GM10847 (cell line): ENCODE measurements around the gene MED25.

Experiments
- POLR2A ChIP-seq: IDR thresholded peaks from 2 replicates; pipeline ENCODE4 v1.6.1; 2011; ENCODE audit not compliant: insufficient read length; ENCODE audit errors: extremely low read depth

The MED25 gene

DNA sequence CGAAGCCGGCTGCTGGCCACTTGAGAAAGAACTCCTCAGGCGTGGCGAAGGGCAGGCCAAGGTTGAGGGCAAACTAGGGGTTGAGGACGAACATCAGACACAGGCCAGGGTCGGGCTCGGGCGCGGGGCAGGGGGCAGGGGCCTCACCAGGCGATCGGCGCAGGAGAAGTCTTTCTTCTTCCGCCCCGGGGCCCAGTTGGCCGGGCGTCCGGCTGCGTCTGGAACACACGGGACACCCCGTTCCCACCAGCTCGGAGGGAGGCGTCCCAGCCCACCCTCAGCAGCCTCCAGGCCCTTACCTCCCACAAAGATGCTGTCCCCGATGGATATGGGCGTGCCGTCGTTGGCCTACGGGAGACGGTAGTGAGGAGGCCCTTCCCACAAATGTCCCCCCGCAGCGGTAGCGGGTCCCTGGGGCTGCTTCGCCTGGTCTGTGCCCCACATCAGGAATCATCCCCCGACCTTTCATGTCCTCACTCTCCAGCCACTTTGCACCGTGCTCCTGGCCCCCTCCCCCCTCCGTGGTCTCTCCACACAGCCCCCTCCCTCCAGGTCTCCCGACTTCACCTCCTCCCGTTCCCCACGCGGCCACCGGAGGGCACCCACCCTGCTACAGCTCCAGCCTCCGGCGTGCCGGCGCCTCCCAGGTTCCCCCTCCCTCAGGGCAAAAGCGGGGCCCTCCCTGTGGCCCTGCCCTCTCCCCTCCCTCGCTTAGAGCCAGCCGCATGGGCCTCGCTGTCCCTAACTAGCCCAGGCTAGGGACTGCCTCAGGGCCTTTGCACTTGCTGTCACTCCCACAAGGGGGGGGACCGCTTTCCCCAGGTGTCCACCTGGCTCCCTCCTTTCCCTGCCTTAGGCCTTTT is 44.5 kb downstream of the MED25 start:
- TF ChIP-seq POLR2A = no peak

DNA sequence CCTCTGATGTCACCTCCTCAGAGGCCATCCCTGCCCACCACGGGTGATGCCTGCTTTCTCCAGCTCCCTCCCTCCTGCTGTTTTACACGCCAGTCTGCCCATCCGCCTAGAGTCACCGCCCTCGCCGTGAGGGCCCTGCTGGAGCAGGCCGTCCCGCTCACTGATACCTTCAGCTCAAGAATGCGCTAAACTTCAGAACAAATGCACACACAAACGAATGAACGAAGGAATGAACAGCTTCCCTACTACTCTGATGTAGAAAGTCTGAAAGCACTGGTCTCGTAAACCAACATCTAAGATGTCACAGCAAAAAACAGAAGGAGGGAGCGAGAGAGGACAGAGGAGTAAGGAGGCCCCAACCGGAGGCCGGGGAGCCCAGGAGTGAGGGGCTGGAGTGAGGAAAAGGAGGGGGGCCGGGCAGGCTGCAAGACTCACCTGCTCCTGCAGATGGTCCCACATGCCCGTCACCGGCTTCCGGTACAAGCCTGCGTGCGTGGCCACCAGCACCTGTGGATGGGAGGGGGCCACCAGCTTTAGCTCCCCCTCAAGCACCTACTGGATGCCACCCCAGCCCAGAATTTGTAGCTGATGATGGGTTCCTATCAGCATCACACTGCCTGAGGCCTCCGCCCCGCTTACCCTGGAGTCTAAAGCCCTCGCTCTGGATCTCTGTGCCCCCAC is 45.3 kb downstream of the MED25 start:
- TF ChIP-seq POLR2A = no peak

DNA sequence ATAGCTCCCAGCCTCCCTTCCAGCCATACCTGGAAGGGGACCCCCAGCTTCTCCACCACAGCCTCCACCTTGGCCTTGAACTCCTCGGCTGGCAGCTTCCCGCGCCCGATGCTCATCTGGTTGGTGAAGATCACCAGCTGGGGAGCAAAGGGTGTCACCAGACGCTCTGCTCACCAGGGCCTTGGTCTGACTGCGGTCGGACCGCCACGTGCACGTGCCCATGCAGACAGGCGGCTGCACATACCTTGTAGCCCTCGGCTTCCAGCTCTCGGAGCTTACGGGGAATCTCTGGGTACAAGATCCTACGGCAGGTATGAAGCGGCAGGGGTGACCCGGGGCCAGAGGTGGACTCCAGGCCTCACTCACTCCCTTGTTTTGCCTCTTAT is 45.8 kb downstream of the MED25 start:
- TF ChIP-seq POLR2A = no peak

DNA sequence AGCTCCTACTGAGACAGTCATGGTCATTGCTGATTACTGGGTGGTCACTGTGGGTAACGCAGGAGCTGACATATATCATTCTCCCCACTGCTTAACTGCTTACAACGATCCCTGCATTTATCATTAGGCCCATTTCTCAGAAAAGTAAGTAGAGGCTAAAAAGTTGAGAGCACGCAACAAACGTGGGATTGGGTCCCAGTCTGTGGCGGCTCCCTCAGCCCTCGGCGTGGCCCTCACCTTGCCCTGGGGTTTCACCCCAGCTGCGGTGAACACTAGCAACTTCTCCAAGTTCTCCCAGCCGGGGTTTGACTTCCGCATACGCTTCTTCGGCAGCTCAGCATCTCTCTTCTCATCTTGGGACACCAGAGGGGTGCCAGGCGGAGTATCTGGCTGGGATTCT is 46.8 kb downstream of the MED25 start:
- TF ChIP-seq POLR2A = no peak

DNA sequence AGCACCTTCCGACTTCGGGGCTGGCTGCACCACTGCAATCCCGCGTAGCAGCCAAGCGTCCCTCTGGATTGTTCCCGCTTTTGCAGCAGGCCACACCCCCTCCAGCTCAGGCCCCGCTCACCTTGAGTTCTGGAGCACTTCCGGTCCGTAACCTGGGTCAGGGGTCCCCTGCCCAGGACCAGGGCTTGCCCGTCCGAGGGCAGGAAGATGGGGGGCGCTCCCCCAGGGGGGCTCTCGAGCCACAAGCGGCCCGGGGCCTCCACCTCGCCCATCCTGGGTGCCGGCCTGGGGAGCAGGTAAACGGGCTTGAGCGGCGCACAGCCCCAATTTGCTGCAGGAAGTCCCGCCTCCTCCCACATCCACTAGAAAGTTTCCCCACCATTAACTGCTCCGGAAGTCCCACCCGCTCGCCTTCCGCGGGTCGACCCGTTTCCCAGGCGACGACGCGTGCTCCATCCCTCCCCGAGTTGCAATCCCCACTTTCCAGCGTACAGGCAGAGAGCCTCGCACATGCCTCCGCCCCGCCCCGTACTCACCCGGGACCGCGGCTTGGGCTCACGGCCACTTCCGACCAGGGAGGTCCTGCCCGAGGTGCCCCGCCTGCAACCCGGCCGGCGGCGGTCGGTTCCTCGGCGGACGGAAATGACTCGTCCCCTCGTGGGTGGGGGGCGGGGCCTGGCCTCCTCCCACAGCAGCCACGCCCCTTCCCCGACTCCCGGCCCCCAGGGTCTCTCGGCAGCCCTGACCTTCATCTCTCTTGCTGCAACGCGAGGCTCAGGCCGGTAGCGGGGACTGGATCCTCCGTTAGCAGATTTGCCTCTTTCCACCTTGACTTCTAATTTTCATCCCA is 49.1 kb downstream of the MED25 start, which contains the start of gene PNKP:
PNKP (minus strand) TSS at position 644 of the 850 bp plus-strand sequence; CDS start at position 272, 372 bp downstream.
- peak; percentile 88 for TF ChIP-seq POLR2A

DNA sequence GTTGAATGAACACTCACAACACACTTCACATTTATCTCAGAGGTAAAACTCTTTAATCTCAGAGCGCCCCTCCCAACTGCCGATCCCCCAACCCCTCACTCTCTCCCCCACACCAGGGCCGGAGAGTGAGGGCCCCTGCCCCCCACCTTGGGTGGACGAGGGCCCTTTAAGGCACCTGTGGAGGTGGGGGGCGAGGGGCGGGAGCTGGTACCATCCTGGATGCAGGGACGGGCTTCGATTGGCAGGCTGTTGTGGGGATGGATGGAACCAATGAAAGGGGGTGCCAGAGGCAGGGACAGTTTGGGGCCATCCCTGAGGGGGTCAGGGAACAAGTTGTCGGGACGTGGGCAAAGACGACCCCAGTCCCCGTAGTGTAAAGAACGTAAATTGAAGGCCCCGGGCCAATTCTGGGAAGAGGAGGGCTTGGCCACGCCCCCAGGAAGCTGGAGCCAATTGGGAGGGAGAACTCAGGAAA is 51.0 kb downstream of the MED25 start:
- no peak for TF ChIP-seq POLR2A

DNA sequence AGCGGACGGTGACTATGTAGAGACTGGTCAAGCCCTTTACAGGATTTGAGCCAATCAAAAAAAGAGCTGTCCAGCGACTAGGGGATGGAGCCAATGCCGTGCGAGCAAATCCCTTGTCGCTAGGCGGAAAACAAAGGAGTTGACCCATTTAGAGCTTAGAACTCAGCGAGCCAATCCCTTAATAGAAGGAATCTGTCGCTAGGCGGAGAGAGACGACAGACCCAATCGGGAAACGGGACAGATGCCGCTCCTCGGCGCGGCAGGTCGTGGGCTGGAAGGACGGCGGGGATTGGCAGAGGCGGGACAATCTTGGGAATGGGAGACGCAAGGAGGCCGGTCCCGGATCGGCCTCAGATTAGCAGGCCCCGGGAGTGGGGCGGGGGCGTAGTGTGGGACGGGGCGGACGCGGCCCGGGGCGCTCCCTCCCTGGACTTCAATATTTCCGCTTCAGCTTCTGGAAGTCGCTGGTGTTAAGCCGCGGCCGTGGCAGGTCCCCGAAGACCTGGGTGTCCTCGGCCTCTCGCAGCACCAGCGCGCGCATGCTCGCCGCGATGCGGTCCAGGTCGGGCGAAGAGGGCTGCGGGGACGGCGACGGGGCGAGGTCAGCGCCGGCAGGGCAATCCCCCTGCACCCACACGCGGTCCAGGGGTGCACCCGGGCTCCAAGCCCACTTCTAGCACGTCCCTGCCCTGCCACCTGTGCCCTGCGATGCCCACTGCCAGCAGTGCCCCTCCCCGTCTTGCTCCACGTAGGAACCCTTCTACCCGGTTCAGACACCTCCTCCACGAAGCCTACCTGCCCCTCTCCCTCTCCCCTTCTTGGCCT is 51.6 kb downstream of the MED25 start:
- TF ChIP-seq POLR2A = peak; percentile 56

DNA sequence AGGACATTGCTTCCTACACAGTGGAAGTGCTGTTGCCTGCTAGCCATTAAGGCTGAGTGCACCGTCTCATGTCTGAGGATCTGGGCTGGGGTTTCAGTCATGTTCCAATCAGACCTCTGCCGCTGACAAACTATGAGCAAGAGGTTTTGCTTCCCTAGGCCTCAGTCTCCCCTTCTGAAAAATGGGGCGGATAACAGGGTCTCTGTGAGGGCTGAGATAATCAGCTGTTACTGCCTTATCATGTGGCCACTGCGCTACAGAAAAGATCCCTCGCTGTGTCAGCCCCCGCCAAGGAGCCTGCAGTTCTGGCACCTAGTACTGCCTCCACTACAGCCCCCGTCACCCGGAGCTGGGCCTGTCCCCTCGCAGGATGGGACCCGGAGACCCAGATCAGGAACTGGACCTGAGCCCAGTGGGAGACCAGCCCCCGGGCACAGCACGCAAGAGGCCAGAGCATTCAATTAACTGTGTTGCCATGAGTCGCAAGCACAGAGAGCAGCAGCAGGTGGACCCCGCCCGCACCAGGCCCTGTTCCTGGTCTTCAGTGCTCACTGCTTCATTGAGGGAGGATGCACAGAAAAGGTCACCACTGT is 52.3 kb downstream of the MED25 start:
- TF ChIP-seq POLR2A = no peak

DNA sequence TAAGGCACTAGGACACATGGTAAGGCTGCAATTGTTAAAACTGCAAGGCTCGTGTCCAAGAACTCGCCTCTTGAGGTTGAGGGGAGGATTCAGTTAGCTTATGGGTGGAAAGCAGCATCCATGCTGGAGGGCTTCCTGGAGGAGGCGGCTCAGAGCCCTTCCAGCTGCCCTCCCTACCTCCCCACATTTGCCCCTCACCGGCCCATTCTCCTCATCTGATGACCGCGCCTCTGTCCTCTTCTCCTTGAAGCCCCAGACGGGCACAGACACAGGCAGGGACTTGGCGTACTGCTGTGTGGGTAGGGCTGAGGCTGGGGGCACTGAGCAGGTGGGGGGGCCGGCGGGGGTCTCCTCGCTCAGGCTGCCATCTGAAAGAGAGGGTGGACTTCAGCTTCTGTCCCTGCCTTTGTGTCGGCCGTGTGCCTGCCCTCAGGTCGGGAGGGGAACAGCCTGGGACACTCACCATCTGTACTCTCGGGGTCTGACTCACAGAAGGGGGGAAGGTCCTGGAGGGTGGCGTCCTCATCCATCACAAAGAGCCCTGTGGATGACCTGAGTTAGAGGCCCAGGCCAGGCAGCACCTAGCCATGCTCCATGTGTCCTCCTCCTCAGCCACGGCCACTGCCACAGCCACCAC is 53.4 kb downstream of the MED25 start:
- TF ChIP-seq POLR2A = no peak

DNA sequence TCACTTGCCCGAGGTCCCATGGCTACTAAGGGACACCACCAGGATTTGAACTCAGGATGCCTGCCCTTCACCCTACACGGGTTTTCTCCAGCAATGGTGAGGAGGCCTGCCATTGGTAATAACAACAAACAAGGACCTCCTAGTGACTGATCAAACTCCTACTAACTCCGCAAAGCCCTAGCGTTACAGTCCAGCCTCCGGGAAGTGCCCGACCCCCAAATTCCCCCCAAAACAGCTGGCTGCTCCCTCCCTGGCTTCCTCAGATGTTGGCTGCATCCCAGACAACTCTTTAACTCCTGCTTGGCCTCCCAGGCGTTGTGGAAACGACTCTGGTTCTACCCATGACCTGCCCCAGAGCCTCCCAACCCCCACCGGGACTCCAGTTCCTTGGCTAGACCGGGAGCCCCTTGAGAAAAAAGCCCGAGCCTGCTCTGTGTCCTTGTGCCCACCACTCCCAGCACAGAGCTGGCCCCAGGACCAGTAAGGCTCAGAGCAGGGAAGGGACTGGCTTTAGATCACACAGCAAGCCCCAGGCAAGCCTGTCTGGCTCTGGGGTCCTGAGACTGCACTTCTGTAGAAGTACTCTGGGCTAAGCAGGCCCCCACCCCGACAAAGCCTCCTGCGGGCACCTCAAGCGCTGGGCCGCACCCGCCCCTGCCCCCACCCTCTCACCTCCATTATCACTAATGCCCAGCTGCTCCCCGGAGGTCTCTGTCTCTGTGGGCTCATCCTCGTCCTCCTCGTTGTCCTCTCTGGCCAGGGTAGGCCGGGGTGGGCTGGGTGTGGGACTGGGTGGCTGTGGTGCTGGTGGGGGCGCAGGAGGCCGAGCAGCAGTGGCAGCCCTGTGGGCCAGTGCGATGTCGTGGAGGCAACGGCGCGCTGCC is 54.4 kb downstream of the MED25 start:
- no peak for TF ChIP-seq POLR2A

DNA sequence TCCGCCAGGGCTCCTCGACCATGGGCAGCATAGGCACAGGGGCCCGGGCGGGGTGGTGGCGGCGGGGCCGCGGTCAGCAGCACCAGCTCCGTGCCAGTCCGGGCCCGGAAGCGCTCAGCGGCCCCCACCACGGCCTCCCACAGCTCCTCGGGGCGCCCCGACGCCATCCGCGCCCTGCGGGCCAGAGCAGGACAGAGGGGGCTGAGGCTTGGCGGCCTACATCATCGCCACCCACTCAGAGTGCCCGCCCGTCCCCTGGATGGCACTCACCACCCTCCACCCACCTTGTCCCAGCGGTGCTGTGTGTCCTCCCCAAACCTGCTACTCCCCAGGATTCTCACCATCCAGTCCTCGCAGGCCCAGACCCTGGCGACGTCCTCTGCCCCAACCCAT is 55.0 kb downstream of the MED25 start:
- no peak for TF ChIP-seq POLR2A

DNA sequence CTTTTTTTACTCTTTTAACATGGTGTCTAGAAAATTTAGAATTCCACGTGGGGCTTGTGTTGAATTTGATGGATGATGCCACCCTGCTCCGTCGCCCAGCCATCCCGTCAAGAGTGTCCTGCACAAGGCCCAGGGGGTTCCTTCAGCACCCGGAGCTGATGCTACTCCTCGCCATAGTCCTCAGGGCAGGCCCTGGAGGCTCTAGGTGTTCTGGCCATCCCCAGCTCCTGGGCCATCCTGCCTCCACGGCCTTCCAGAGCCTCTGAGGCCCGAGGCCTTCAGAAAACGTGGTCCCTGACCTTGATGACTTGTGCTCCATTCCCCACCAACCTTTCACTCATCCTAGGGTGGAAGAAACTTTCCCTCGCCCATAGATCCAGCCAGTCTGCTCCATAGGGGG is 55.7 kb downstream of the MED25 start:
- TF ChIP-seq POLR2A = no peak
